GM12892 (cell line): Measurements from ENCODE around the gene MRTFB.

ENCODE experiments used
- DNase-seq: peaks from one replicate; pipeline ENCODE4 v3.0.0; 2011; ENCODE audit not compliant: insufficient read length
- FAIRE-seq: peaks from 2 replicates; lab custom pipeline; 2011; peaks lifted over from hg19 to GRCh38; lab: Jason Lieb, UNC
- POLR2A ChIP-seq: IDR thresholded peaks from 2 replicates; pipeline ENCODE4 v1.6.1; 2011; ENCODE audit warnings: low read depth, low read length, control low read depth
- POLR2AphosphoS5 ChIP-seq: IDR thresholded peaks from 2 replicates; pipeline ENCODE4 v1.6.1; 2011; ENCODE audit warnings: low read depth, low read length, control low read depth
- TAF1 ChIP-seq: IDR thresholded peaks from 2 replicates; pipeline ENCODE4 v1.6.1; 2011; ENCODE audit warnings: low read depth, mild to moderate bottlenecking, control low read depth, low read length, borderline replicate concordance

Gene MRTFB

DNA sequence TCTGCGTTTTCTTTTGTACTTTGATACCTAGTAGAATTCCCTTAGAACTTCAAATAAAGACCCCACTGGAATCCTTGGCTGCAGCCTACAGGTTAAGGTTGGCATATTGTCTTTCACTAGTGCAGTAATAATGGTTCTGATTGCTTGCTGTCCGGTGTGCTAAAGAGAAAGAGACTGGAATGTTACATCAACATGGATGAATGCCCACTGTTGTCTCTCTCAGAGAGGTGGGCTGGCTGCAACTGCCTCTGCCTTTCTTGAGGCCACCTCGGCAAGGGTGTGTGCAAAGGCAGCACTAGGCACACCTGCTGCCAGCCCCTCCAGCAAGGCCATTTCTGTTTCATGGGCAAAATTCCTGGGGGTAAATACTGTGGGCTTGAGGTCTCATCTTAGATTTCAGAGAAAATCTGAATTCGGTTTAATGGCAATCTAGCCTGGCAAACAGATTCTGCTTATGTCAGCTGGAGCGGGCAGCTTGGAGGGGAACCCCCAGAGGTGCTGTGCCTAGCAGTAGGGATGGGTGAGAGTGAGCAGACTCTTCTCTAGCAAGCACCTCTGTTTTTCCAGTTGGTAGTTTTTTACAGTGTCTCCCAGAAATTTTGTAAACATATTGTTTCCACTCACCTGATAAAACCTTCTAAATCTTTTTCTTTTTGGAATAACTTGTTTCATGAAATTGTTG is 54.0 kb downstream of the MRTFB start:
- DNase-seq (no peak), FAIRE-seq (no peak)
- no peak for TF ChIP-seq TAF1
- TF ChIP-seq POLR2A, result no peak

DNA sequence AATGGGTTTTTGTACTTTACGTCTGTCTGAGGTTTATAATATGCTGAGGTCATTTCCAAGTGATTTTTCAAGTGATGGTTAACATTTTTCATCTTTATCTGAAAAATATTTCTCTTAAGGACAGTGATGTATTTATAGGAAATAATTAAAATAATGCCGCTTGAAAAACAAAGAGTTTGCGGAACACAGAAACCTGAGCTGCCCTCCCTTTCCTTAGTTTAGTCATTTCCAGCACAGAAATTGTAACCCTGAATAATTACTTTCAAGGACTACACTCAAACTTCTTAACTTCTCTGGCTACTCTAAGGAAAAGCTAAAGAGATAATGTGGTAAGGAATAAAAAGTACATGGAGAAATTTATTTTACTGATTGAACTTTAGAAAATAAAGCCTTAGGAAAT is 54.6 kb downstream of the MRTFB start:
- TF ChIP-seq POLR2AphosphoS5 (no peak), TAF1 (no peak), POLR2A (no peak)
- FAIRE-seq (no peak), DNase-seq (no peak)

DNA sequence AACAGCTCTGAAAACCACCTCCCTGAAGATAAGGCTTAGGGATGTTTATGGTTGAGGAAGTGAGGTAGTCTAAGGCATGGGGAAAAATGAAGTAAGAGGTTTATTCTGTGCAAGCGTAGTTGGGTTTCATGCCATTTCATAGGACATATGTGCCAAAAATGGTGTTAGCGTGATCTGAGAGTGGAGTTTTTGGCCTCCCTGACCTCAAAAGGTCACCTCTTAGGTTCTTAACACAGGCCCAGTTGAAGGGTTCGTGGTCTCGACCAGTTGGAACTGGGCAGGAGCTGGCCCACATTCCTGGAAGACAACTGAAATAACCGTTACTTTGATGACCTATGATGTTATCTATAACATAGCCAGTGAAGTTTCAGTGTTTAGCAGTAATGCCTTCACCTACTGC is 57.0 kb downstream of the MRTFB start:
- TF ChIP-seq POLR2AphosphoS5 (no peak), POLR2A (no peak), TAF1 (no peak)
- DNase-seq (no peak), FAIRE-seq (no peak)

DNA sequence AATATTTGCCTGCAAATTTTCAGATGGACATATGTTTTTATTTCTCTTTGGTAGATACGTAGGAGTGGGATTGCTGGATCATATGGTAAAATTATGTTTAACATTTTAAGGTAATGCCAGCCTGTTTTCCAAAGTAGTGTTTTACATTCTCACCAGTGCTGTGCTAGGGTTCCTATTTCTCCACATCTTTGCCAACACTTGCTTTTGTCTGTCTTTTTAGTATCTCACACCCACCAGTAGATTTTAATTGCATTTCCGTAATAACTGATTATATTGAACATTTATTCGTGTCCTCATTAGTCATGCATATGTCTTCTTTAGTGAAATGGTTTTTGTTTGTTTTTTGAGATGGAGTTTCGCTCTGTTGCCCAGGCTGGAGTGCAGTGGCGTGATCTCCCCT is 58.4 kb downstream of the MRTFB start:
- no peak for FAIRE-seq
- DNase-seq, result no peak
- TF ChIP-seq POLR2AphosphoS5 (no peak), TAF1 (no peak), POLR2A (no peak)

DNA sequence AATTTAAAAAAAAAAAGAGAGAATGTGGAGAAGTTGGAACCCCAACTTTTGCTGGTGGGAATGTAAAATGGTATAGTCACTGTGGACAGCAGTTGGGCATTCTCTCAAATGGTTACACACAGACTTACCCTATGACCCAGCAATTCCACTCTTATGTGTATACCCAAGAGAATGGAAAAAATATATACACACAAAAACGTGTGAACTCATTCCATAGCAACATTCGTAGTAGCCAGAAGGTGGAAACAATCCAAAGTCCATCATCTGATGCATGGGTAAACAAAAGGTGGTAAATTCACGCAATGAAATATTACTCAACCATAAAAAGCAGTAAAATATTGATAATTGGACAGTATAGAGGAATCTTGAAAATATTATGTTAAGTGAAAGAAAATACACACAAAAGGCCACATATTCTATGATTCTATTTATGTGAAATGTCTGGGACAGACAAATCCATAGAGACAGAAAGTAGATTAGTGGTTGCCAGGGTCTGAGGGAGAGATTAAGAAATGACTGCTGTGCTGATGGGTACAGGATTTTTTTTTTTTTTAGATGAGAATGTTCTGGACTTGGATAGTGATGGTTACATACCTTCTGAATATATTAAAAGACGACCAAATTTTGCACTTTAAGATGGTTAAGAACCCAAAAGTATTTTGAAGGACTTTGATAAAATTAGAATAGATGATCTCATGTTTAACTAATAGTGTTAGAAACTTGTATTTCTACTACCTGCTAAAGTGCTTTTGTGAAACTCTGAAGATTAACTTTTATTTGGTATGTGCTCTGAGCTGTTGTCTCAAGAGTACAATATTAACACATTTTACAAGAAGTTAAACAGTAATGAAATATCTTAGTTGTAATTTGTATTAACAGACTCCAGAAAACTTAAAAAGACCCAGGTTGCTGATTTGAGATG is 60.9 kb downstream of the MRTFB start:
- DNase-seq (no peak), FAIRE-seq (no peak)
- TF ChIP-seq POLR2AphosphoS5, result no peak
- TF ChIP-seq TAF1, result no peak
- TF ChIP-seq POLR2A, result no peak

DNA sequence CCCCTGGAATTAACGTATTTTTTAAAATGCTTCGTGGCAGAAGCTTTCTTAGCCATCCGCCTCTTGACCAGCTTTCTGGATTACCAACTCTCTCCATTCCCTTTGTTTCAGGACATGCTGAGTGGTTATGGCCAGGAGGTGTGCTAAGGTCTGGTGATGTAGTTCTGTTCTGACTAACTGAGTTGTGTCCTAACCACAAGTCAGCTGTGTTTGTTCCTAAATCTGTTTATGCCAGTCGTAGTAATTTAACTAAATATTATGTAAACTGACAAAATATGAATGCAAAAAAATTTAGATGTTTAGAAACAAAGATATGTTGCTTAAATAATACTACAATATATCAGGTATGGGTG is 61.6 kb downstream of the MRTFB start:
- DNase-seq, result no peak
- TF ChIP-seq TAF1 (no peak), POLR2A (no peak), POLR2AphosphoS5 (no peak)
- FAIRE-seq, result no peak

DNA sequence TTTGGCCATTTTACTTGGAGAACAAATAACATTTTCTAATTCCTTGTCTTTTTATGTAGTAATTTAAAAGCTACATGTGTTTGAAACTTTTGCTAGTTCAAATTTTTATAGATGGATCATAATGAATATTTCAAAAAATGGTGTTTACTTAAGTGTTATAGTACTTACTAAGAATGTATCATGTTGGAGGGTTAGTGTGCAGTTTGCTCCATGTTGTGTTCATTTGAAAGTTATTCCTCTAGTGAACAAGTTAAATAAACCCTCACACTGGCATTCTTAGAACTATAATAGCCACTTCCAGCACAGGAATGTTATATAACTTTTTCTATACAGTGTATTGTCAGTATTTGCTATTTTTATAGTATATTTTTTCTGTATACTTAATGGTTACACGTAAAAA is 62.8 kb downstream of the MRTFB start:
- TF ChIP-seq POLR2AphosphoS5 (no peak), TAF1 (no peak), POLR2A (no peak)
- no peak for FAIRE-seq

DNA sequence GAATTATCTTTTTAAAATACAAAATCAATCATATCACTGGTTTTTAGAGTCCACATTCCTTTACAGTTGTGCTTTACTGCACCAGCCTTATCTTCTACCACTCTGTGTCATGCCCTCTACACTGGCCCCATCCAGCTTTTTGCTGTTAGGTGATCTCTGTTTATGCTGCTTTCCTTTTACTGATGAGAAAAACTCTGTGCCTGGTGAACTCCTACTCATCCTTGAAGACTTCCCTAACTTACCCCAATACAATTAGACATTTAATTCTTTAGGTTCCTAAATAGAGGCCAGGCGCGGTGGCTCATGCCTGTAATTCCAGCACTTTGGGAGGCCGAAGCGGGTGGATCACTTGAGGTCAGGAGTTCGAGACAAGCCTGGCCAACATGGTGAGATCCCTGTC is 64.6 kb downstream of the MRTFB start:
- FAIRE-seq, result no peak
- DNase-seq, result no peak
- TF ChIP-seq POLR2AphosphoS5, result no peak
- TF ChIP-seq TAF1, result no peak
- TF ChIP-seq POLR2A, result no peak

More for the DNA sequence above, 62.8 kb downstream of the MRTFB start:
- DNase-seq, result no peak

DNA sequence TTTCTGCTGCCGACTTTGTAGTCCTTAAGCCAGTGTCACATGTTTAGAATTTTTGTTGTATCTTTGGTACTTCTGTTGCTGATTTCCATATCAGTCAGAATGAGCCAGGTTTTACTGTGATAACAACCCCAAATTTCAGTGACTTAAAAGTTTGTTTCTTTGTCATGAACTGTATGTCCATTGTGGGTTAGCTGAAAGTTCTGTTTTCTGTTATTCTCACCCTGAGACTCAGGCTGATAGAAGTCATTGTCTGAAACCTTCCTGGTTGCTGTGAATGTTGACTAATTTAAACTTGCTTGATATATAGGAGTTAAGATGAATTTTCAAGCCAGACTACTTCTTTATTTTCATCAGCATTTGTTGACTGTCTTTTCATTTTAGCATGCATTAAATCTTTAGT is 68.8 kb downstream of the MRTFB start:
- no peak for DNase-seq
- no peak for FAIRE-seq
- TF ChIP-seq POLR2AphosphoS5 (no peak), TAF1 (no peak), POLR2A (no peak)

DNA sequence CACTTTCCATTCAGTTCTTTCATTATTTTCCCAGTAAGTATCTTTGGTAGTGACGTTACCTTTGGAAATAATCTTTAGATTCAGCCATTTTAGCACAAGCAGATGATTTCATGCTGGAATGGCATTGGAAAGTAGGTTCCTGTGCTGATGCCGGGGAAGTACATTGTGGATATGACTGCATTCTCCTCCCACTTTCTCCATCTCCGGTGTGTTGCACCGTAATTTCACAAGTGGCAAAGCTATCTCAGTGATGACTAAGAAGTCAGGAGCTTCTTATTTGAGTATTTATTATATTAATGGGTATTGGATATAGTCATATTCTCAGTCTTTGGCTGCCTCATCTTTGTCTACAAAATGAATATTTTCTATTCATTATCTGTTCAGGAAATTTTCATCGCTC is 69.8 kb downstream of the MRTFB start:
- TF ChIP-seq POLR2A, result no peak
- no peak for TF ChIP-seq TAF1
- TF ChIP-seq POLR2AphosphoS5, result no peak
- no peak for DNase-seq
- FAIRE-seq, result no peak

DNA sequence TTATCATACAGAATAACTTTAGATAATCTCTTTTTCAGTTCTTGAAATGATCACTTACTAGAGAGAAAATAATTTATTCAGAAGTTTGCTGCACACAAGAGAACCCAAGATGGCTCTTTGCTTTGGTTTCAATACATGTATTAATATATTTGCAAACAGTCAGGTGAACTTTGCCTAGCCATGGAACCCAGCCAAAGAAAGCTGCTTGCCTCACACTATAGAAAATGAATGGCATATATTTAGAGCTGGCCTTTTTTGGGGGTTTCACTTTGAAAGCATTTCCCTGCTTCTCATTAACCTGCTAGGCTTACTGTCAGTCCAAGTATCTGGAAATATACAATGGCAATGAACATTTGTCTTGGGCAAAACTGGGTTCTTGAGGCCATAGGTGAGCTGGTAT is 75.3 kb downstream of the MRTFB start:
- peak; percentile 9 for FAIRE-seq
- TF ChIP-seq TAF1, result no peak
- TF ChIP-seq POLR2AphosphoS5, result no peak
- TF ChIP-seq POLR2A, result no peak
- DNase-seq, result no peak

DNA sequence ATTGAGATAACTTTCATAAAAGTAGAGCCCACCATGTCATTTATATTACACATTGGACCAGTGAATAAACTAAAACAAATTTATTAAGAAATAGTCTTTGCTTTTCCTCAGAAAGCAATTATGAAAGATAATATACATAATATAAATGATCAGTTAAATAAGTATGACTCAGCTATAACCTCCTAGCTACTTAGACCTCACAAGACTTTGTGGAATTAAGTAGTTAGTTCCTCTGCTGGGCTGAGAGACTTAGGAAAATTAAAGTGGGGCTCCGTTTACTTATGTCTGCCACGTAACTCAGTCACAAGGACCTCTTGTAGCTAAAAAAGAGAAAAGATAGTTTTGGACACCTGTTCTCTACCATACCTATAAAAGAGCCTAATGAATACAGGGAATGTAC is 76.9 kb downstream of the MRTFB start:
- FAIRE-seq, result no peak
- no peak for TF ChIP-seq POLR2AphosphoS5
- no peak for TF ChIP-seq TAF1
- TF ChIP-seq POLR2A, result no peak
- no peak for DNase-seq
